Panc1 (cell line): ENCODE data around the gene ARF1. TPM values are rescaled to one million over a fixed set of nuclear protein-coding genes. Genes with fewer than 3 reads are reported as not detected.

ENCODE experiments used
- ATAC-seq: fragments of 200-7000 bp; cut with Tn5 transposase; 2 replicates; pipeline ENCODE4 v1.9.1; 2020; ENCODE audit warnings: mild to moderate bottlenecking, moderate library complexity
- BruUV-seq: library from RNA; stranded (reverse); fragments of 400-500 nt; replicated peaks from 2 replicates; lab custom pipeline; 2021; lab: Mats Ljungman, UMichigan
- CTCF ChIA-PET: fragments of 300-600 bp; sonication (Branson Sonifier 250); formaldehyde crosslinking; loops from one replicate; lab custom pipeline; 2022; ENCODE audit warnings: antibody characterized with exemption; lab: Charles Lee
- POLR2A ChIA-PET: fragments of 300-600 bp; sonication (Branson Sonifier 250); formaldehyde crosslinking; loops from one replicate; lab custom pipeline; 2022; ENCODE audit warnings: antibody characterized with exemption; lab: Charles Lee
- DNase-seq: peaks from one replicate; pipeline ENCODE4 v3.0.0-alpha.2; 2010; ENCODE audit warnings: low read depth, low spot score
- H3K27ac ChIP-seq: 2 replicates; pipeline ENCODE4 v1.5.1; 2011; ENCODE audit warnings: mild to moderate bottlenecking, low read length, inconsistent platforms
- H3K27me3 ChIP-seq: fragments of 200-500 bp; sonication (Bioruptor generic); 2 replicates; pipeline ENCODE4 v1.6.0; 2014; ENCODE audit warnings: low read length, inconsistent platforms; ENCODE audit not compliant: control insufficient read depth, insufficient read depth
- H3K36me3 ChIP-seq: fragments of 200-500 bp; sonication (Bioruptor generic); 2 replicates; pipeline ENCODE4 v1.5.1; 2014; ENCODE audit warnings: inconsistent platforms, mild to moderate bottlenecking, low read length, moderate library complexity; ENCODE audit not compliant: control insufficient read depth, insufficient read depth
- H3K4me1 ChIP-seq: 2 replicates; pipeline ENCODE4 v1.5.1; 2011; ENCODE audit warnings: inconsistent platforms, mild to moderate bottlenecking, low read length, moderate library complexity; ENCODE audit not compliant: control insufficient read depth, insufficient read depth
- H3K4me3 ChIP-seq, 2 experiments: 2 replicates each; pipeline ENCODE4 v1.5.1; 2011 to 2012; ENCODE audit warnings: low read depth in 2 of 2, low read length in 2 of 2, mild to moderate bottlenecking in 2 of 2, inconsistent platforms in 1 of 2, moderate library complexity in 1 of 2
- H3K9me3 ChIP-seq: fragments of 200-500 bp; sonication (Bioruptor generic); 2 replicates; pipeline ENCODE4 v1.5.1; 2014; ENCODE audit warnings: low read depth, mild to moderate bottlenecking, inconsistent platforms, low read length, moderate library complexity; ENCODE audit not compliant: control insufficient read depth, insufficient read depth
- POLR2AphosphoS5 ChIP-seq: IDR thresholded peaks from 2 replicates; pipeline ENCODE4 v1.6.1; 2012; ENCODE audit warnings: mild to moderate bottlenecking, low read depth, low read length, moderate library complexity
- SIN3A ChIP-seq: IDR thresholded peaks from 2 replicates; pipeline ENCODE4 v1.6.1; 2012; ENCODE audit warnings: low read depth, mild to moderate bottlenecking, low read length, moderate library complexity, borderline replicate concordance; ENCODE audit not compliant: insufficient read depth
- TCF7L2 ChIP-seq: IDR thresholded peaks from 2 replicates; pipeline ENCODE4 v1.6.1; 2011; ENCODE audit warnings: mild to moderate bottlenecking, low read depth, low read length, inconsistent platforms
- in situ Hi-C: cut with HindIII; loops from 2 replicates; pipeline ENCODE4 v1.10.0; 2016; ENCODE audit warnings: low sequenced_read_pairs, low pct_unique_long_range_greater_than_20kb
- intact Hi-C: fragments of 100-400 bp; cut with micrococcal nuclease; formaldehyde crosslinking; loops from one replicate; pipeline ENCODE4 v1.10.0; 2022; ENCODE audit not compliant: unreplicated experiment
- total RNA-seq: library from RNA; stranded (reverse); gene quantifications from one replicate; pipeline ENCODE4 v1.2.1, GENCODE V29; 2021; ENCODE audit not compliant: unreplicated experiment
- TF ChIP-seq, protein P1 (sequence below), 2 experiments: IDR thresholded peaks; 2 replicates each; pipeline ENCODE4 v1.6.1; 2011 to 2012; ENCODE audit warnings: low read depth in 2 of 2, control low read depth in 1 of 2, low read length in 1 of 2, mild to moderate bottlenecking in 1 of 2, moderate library complexity in 1 of 2; ENCODE audit not compliant: insufficient read depth in 1 of 2
- TF ChIP-seq, protein P2 (sequence below): fragments of 450-650 bp; IDR thresholded peaks from 2 replicates; pipeline ENCODE4 v1.5.1; 2017; ENCODE audit warnings: mild to moderate bottlenecking

The ARF1 gene
- total RNA-seq, 1 experiment from 2014 or later: 321 TPM

DNA sequence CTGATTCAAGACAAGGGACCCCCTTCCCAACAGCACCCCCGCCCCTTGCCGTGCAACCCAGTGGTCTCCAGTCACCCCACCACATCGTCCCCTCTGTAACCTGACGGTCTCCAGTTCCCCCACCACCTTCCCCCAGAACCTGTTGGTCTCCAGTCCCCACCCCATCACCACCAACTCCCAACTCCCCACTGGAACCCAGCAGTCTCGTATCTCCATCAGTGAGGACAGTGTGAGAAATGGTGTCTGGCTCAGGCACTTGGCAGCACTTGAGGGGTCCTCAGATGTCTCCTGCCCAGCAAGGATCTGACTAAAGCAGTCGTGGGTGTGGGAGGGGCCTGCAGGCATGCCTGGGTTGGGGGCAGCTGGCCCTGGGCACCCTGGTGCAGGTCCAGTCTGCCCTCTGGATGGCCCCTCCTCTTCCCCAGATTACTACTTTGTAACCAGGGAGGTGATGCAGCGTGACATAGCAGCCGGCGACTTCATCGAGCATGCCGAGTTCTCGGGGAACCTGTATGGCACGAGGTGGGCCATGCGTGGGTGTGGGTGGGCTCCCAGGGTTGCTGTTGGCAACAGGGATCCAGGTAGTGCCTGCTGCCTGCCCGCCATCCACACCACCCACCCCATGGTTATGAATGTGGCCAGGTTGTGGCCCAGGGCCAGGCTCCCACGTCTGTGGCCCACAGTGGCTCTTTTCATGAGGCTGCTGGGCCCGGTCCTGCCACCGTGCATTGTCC, 64.1 kb downstream of the ARF1 start:
- intact Hi-C loops: no loop called here
- DNase-seq (no peak), ATAC-seq (no peak)
- H3K9me3 ChIP-seq: no peaks in the 10 kb centered on the region
- CTCF ChIA-PET: no interaction called here
- H3K4me1 ChIP-seq: peaks cover 39% of the 10 kb centered on the region
- H3K27me3 ChIP-seq: no peaks in the 10 kb centered on the region
- H3K36me3 ChIP-seq: no peaks in the 10 kb centered on the region; the same call in 1 of the 2 replicates
- POLR2A ChIA-PET: no interaction called here
- H3K4me3 ChIP-seq: no peak overlapping the region
- TF ChIP-seq POLR2AphosphoS5 (no peak), TCF7L2 (no peak), SIN3A (no peak)
- TF ChIP-seq, protein P1, sequence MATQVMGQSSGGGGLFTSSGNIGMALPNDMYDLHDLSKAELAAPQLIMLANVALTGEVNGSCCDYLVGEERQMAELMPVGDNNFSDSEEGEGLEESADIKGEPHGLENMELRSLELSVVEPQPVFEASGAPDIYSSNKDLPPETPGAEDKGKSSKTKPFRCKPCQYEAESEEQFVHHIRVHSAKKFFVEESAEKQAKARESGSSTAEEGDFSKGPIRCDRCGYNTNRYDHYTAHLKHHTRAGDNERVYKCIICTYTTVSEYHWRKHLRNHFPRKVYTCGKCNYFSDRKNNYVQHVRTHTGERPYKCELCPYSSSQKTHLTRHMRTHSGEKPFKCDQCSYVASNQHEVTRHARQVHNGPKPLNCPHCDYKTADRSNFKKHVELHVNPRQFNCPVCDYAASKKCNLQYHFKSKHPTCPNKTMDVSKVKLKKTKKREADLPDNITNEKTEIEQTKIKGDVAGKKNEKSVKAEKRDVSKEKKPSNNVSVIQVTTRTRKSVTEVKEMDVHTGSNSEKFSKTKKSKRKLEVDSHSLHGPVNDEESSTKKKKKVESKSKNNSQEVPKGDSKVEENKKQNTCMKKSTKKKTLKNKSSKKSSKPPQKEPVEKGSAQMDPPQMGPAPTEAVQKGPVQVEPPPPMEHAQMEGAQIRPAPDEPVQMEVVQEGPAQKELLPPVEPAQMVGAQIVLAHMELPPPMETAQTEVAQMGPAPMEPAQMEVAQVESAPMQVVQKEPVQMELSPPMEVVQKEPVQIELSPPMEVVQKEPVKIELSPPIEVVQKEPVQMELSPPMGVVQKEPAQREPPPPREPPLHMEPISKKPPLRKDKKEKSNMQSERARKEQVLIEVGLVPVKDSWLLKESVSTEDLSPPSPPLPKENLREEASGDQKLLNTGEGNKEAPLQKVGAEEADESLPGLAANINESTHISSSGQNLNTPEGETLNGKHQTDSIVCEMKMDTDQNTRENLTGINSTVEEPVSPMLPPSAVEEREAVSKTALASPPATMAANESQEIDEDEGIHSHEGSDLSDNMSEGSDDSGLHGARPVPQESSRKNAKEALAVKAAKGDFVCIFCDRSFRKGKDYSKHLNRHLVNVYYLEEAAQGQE (IDR thresholded peaks at IDR 0.05; ENCODE audit: insufficient read depth in 1 of 2, low read depth in 2 of 2, low read length in 1 of 2): no peak
- TF ChIP-seq, protein P2, sequence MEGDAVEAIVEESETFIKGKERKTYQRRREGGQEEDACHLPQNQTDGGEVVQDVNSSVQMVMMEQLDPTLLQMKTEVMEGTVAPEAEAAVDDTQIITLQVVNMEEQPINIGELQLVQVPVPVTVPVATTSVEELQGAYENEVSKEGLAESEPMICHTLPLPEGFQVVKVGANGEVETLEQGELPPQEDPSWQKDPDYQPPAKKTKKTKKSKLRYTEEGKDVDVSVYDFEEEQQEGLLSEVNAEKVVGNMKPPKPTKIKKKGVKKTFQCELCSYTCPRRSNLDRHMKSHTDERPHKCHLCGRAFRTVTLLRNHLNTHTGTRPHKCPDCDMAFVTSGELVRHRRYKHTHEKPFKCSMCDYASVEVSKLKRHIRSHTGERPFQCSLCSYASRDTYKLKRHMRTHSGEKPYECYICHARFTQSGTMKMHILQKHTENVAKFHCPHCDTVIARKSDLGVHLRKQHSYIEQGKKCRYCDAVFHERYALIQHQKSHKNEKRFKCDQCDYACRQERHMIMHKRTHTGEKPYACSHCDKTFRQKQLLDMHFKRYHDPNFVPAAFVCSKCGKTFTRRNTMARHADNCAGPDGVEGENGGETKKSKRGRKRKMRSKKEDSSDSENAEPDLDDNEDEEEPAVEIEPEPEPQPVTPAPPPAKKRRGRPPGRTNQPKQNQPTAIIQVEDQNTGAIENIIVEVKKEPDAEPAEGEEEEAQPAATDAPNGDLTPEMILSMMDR: no peak
- no peak overlapping the region for H3K27ac ChIP-seq
- BruUV-seq: no TSS peak
- in situ Hi-C loops: no loop called here

DNA sequence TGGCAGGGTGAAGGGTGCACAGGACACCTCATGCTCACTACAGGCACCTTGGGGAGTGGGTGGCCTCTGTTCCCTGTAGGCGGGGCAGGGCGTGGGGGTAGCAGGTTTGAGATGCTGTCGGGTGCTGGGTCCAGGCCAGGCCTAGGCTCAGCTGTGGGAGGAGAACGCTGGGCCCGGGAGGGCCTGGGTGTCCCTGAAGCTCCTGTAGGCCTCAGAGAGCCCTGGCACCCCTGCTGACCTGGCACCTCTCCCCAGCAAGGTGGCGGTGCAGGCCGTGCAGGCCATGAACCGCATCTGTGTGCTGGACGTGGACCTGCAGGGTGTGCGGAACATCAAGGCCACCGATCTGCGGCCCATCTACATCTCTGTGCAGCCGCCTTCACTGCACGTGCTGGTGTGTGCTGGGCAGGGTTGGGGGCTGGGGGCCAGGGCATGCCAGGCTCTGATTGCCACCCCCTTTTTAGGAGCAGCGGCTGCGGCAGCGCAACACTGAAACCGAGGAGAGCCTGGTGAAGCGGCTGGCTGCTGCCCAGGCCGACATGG, 64.7 kb downstream of the ARF1 start:
- ATAC-seq (no peak), DNase-seq (no peak)
- ChIA-PET POLR2A (no interaction called here), CTCF (no interaction called here)
- peaks cover 33% of the 10 kb centered on the region for H3K4me1 ChIP-seq
- BruUV-seq: no TSS peak
- intact Hi-C loops (no loop called here), in situ Hi-C loops (no loop called here)
- H3K4me3 ChIP-seq: no peak overlapping the region
- no peaks in the 10 kb centered on the region for H3K9me3 ChIP-seq
- H3K27ac ChIP-seq: no peak overlapping the region
- H3K27me3 ChIP-seq: no peaks in the 10 kb centered on the region
- TF ChIP-seq, protein P2: no peak
- TF ChIP-seq TCF7L2 (no peak), POLR2AphosphoS5 (no peak), SIN3A (no peak)
- TF ChIP-seq, protein P1 (IDR thresholded peaks at IDR 0.05; ENCODE audit: insufficient read depth in 1 of 2, low read depth in 2 of 2, low read length in 1 of 2): no peak
- H3K36me3 ChIP-seq: no peaks in the 10 kb centered on the region; the same call in 1 of the 2 replicates
